Natural killer cell (primary cell): ENCODE data around the gene TTC27. TPM values are rescaled to one million over a fixed set of nuclear protein-coding genes. Genes with fewer than 3 reads are reported as not detected.

ENCODE experiments used
- ATAC-seq, 3 donors: fragments of 150-1000 bp in 2 of 3; fragments of 200-7000 bp in 1 of 3; cut with Tn5 transposase; 1 replicate in 1 of 3; 2 replicates in 2 of 3; pipeline ENCODE4 v1.10.0; 2021; ENCODE audit warnings: mild to moderate bottlenecking in 2 of 3, moderate library complexity in 2 of 3
- DNase-seq, 2 donors: peaks; one replicate each; pipeline versions ENCODE4 v3.0.0 to v3.0.0-alpha.2; 2013 to 2021; ENCODE audit warnings: mixed read lengths in 1 of 2
- H3K27ac ChIP-seq: one replicate; pipeline ENCODE4 v1.5.1; 2013; ENCODE audit warnings: mild to moderate bottlenecking, low read length
- H3K27me3 ChIP-seq: one replicate; pipeline ENCODE4 v1.6.1; 2013; ENCODE audit warnings: low read length; ENCODE audit not compliant: control insufficient read depth, insufficient read depth
- H3K36me3 ChIP-seq: one replicate; pipeline ENCODE4 v1.6.1; 2013; ENCODE audit warnings: low read length; ENCODE audit not compliant: control insufficient read depth, insufficient read depth
- H3K4me1 ChIP-seq: one replicate; pipeline ENCODE4 v1.6.1; 2013; ENCODE audit warnings: low read length; ENCODE audit not compliant: control insufficient read depth, insufficient read depth
- H3K4me3 ChIP-seq: one replicate; pipeline ENCODE4 v1.5.1; 2013; ENCODE audit warnings: low read length
- H3K9me3 ChIP-seq: one replicate; pipeline ENCODE4 v1.6.1; 2013; ENCODE audit warnings: low read length; ENCODE audit not compliant: control insufficient read depth, insufficient read depth
- H3K27ac Mint-ChIP-seq, 2 donors: one replicate each; pipeline ENCODE4 v1.8.0; 2022; ENCODE audit warnings: mild to moderate bottlenecking in 2 of 2, mixed read lengths in 2 of 2, moderate library complexity in 1 of 2
- H3K27me3 Mint-ChIP-seq, 2 donors: one replicate each; pipeline ENCODE4 v1.8.0; 2022; ENCODE audit warnings: low read depth in 2 of 2, mixed read lengths in 2 of 2
- H3K36me3 Mint-ChIP-seq: one replicate; pipeline ENCODE4 v1.8.0; 2022; ENCODE audit warnings: mixed read lengths
- H3K4me1 Mint-ChIP-seq, 2 donors: one replicate each; pipeline ENCODE4 v1.8.0; 2022; ENCODE audit warnings: mixed read lengths in 2 of 2
- H3K4me3 Mint-ChIP-seq: one replicate; pipeline ENCODE4 v1.8.0; 2022; ENCODE audit warnings: mild to moderate bottlenecking, moderate library complexity, mixed read lengths
- H3K9me3 Mint-ChIP-seq, 2 donors: one replicate each; pipeline ENCODE4 v1.8.0; 2022; ENCODE audit warnings: mixed read lengths in 2 of 2
- CTCF ChIP-seq: fragments of 200-600 bp; IDR thresholded peaks from one replicate; pipeline ENCODE4 v1.8.0; 2022; ENCODE audit warnings: antibody characterized with exemption
- WGBS: methylation state at CpG from one replicate; pipeline ENCODE4 v1.1.7; 2013; ENCODE audit warnings: missing lambda C conversion rate; ENCODE audit not compliant: insufficient coverage; 5-methylcytosine and 5-hydroxymethylcytosine counted together
- intact Hi-C: fragments of 100-400 bp; cut with micrococcal nuclease; formaldehyde crosslinking; loops from one replicate; pipeline ENCODE4 v1.14.2; 2022
- total RNA-seq, 4 donors: library from RNA; stranded (reverse); fragments of 120-200 nt in 1 of 4; gene quantifications; one replicate each; pipeline versions ENCODE4 v1.2.3 to v1.2.4, GENCODE V29; 2013 to 2022

Gene TTC27
- total RNA-seq, 3 donors from 2014 or later (not counting 1 experiment from before 2014, with no cell fraction given), result 13.7 to 14.6 (median 14.1) TPM

GRCh38 chr2:32611366-32611765 is 16.5 kb upstream of the TTC27 start:
- H3K27ac ChIP-seq, result no peak overlapping the region
- Mint-ChIP-seq H3K4me3 (no peak overlapping the region), H3K4me1 (peaks cover 0 to 5% of the 10 kb centered on the region in 2 donors), H3K36me3 (no peaks in the 10 kb centered on the region), H3K27me3 (no peaks in the 10 kb centered on the region), H3K9me3 (no peaks in the 10 kb centered on the region), H3K27ac (no peak overlapping the region)
- DNase-seq (no peak), ATAC-seq (no peak)
- H3K36me3 ChIP-seq, result peaks cover 49% of the 10 kb centered on the region
- no peaks in the 10 kb centered on the region for H3K9me3 ChIP-seq
- WGBS, result 98% methylated on average over 2 of the region's 2 CpGs
- no peak overlapping the region for H3K4me3 ChIP-seq
- H3K27me3 ChIP-seq, result no peaks in the 10 kb centered on the region
- no peaks in the 10 kb centered on the region for H3K4me1 ChIP-seq
- intact Hi-C loops, result no loop called here
- TF ChIP-seq CTCF, result no peak

GRCh38 chr2:32611771-32612170 is 16.1 kb upstream of the TTC27 start:
- no peaks in the 10 kb centered on the region for H3K36me3 Mint-ChIP-seq
- intact Hi-C loops, result no loop called here

GRCh38 chr2:32614084-32614483 is 13.8 kb upstream of the TTC27 start:
- no peaks in the 10 kb centered on the region for H3K27me3 Mint-ChIP-seq
- no peaks in the 10 kb centered on the region for H3K9me3 Mint-ChIP-seq
- 100% methylated on average over 1 of the region's 1 CpG for WGBS
- TF ChIP-seq CTCF, result no peak
- H3K4me1 Mint-ChIP-seq, result peaks cover 0 to 5% of the 10 kb centered on the region in 2 donors
- H3K27ac ChIP-seq, result no peak overlapping the region
- no peak overlapping the region for H3K4me3 ChIP-seq
- no peaks in the 10 kb centered on the region for H3K4me1 ChIP-seq
- ATAC-seq (no peak), DNase-seq (no peak)
- no peaks in the 10 kb centered on the region for H3K36me3 Mint-ChIP-seq
- no peak overlapping the region for H3K4me3 Mint-ChIP-seq
- H3K36me3 ChIP-seq, result peaks cover 56% of the 10 kb centered on the region
- no peaks in the 10 kb centered on the region for H3K9me3 ChIP-seq
- H3K27me3 ChIP-seq, result no peaks in the 10 kb centered on the region
- peak overlapping the region in 1 of 2 donors; percentile 3 for H3K27ac Mint-ChIP-seq
- intact Hi-C loops, result no loop called here

More at GRCh38 chr2:32611771-32612170, 16.1 kb upstream of the TTC27 start:
- Mint-ChIP-seq H3K4me3 (no peak overlapping the region), H3K9me3 (no peaks in the 10 kb centered on the region), H3K4me1 (peaks cover 0 to 5% of the 10 kb centered on the region in 2 donors), H3K27ac (no peak overlapping the region), H3K27me3 (no peaks in the 10 kb centered on the region)
- no peak for TF ChIP-seq CTCF
- no peak overlapping the region for H3K4me3 ChIP-seq
- peaks cover 49% of the 10 kb centered on the region for H3K36me3 ChIP-seq
- WGBS, result no CpG with 5 or more reads among the region's 1 CpG
- no peaks in the 10 kb centered on the region for H3K4me1 ChIP-seq
- no peak for ATAC-seq
- H3K27me3 ChIP-seq, result no peaks in the 10 kb centered on the region
- H3K9me3 ChIP-seq, result no peaks in the 10 kb centered on the region
- no peak overlapping the region for H3K27ac ChIP-seq
- DNase-seq, result no peak

GRCh38 chr2:32617599-32618189 is 10.2 kb upstream of the TTC27 start:
- Mint-ChIP-seq H3K27me3 (no peaks in the 10 kb centered on the region), H3K9me3 (no peaks in the 10 kb centered on the region), H3K4me3 (no peak overlapping the region), H3K4me1 (peaks cover 0 to 9% of the 10 kb centered on the region in 2 donors), H3K36me3 (no peaks in the 10 kb centered on the region), H3K27ac (no peak overlapping the region)
- H3K27ac ChIP-seq, result no peak overlapping the region
- no peak for TF ChIP-seq CTCF
- intact Hi-C loops, result no loop called here
- DNase-seq (no peak), ATAC-seq (no peak)
- H3K4me3 ChIP-seq, result no peak overlapping the region
- H3K36me3 ChIP-seq, result peaks cover 47% of the 10 kb centered on the region
- no peaks in the 10 kb centered on the region for H3K27me3 ChIP-seq
- no peaks in the 10 kb centered on the region for H3K9me3 ChIP-seq
- 97% methylated on average over 4 of the region's 5 CpGs for WGBS
- no peaks in the 10 kb centered on the region for H3K4me1 ChIP-seq
